ENCODE measurements around the gene OGFR. TPM values are rescaled to one million over a fixed set of nuclear protein-coding genes. Genes with fewer than 3 reads are reported as not detected.

Gene OGFR
- total RNA-seq, 1 experiment from 2014 or later: 73.6 TPM

GRCh38 chr20:62815066-62815991, 10.7 kb downstream of the OGFR start:
- H3K79me2 ChIP-seq (ENCODE audit: insufficient read depth, low read length): peaks cover 4% of the 10 kb centered on the region; the same call in 1 of the 2 replicates
- no peaks in the 10 kb centered on the region for H3K27me3 ChIP-seq (ENCODE audit: insufficient read depth, low read length)
- H3K27ac ChIP-seq (ENCODE audit: low read depth, low read length): peak overlapping the region; percentile 64
- H3K4me1 ChIP-seq (ENCODE audit: control insufficient read depth in 1 of 2, insufficient read depth in 2 of 2, low read length in 2 of 2): peaks cover 46 to 56% of the 10 kb centered on the region in 2 experiments
- ChIA-PET POLR2A (interaction anchor here (0.9 to 1.3 kb wide), 2 partner anchors 11 to 60 kb away, joined by 3 read pairs; partner anchors contain the start of gene OGFR), CTCF (interaction anchor here (1.1 to 1.7 kb wide), 3 partner anchors 7 to 60 kb away, joined by 3 to 5 read pairs (median 3); no protein-coding TSS in a partner anchor), RAD21 (ENCODE audit: low non-redundant PET in 1 of 2, low total read pairs in 2 of 2, uncharacterized antibody in 2 of 2, unreplicated experiment in 2 of 2) (no interaction called here)
- H4K20me1 ChIP-seq (ENCODE audit: insufficient read depth): no peaks in the 10 kb centered on the region
- no TSS peak for BruUV-seq (replicated peaks)
- no peaks in the 10 kb centered on the region for H3K9me3 ChIP-seq (ENCODE audit: control insufficient read depth in 1 of 2, insufficient read depth in 1 of 2, low read depth in 1 of 2, low read length in 2 of 2)
- TF ChIP-seq JUND (IDR thresholded peaks at IDR 0.05) (no peak), ELF1 (IDR thresholded peaks at IDR 0.05; ENCODE audit: borderline replicate concordance, low read depth) (no peak), SIN3A (IDR thresholded peaks at IDR 0.05; ENCODE audit: low read depth) (no peak), SP1 (IDR thresholded peaks at IDR 0.05; ENCODE audit: low read depth) (no peak), TCF7L2 (IDR thresholded peaks at IDR 0.05; ENCODE audit: borderline replicate concordance, extremely low read depth, insufficient read depth, insufficient read length) (no peak), POLR2AphosphoS5 (IDR thresholded peaks at IDR 0.05; ENCODE audit: low read depth, low read length) (peak; percentile 29)
- TF ChIP-seq, protein P1, sequence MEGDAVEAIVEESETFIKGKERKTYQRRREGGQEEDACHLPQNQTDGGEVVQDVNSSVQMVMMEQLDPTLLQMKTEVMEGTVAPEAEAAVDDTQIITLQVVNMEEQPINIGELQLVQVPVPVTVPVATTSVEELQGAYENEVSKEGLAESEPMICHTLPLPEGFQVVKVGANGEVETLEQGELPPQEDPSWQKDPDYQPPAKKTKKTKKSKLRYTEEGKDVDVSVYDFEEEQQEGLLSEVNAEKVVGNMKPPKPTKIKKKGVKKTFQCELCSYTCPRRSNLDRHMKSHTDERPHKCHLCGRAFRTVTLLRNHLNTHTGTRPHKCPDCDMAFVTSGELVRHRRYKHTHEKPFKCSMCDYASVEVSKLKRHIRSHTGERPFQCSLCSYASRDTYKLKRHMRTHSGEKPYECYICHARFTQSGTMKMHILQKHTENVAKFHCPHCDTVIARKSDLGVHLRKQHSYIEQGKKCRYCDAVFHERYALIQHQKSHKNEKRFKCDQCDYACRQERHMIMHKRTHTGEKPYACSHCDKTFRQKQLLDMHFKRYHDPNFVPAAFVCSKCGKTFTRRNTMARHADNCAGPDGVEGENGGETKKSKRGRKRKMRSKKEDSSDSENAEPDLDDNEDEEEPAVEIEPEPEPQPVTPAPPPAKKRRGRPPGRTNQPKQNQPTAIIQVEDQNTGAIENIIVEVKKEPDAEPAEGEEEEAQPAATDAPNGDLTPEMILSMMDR (IDR thresholded peaks at IDR 0.05 in 2 of 3, conservative IDR thresholded peaks at IDR 0.05 in 1 of 3; ENCODE audit: borderline replicate concordance in 1 of 3, insufficient read depth in 1 of 3, low read depth in 2 of 3, low read length in 2 of 3): no peak
- intact Hi-C loops (cut with micrococcal nuclease): no loop called here
- H3K4me2 ChIP-seq (ENCODE audit: low read length): peak overlapping the region; percentile 72
- H3K36me3 ChIP-seq (ENCODE audit: control insufficient read depth in 1 of 2, insufficient read depth in 2 of 2, low read length in 2 of 2): peaks cover 9 to 11% of the 10 kb centered on the region in 2 experiments; a peak in 3 of 4 replicates
- H2AFZ ChIP-seq (ENCODE audit: low read depth, low read length, poor library complexity, severe bottlenecking): no peak overlapping the region
- DNase-seq (ENCODE audit: low read depth, low spot score) (no peak), ATAC-seq (peak; percentile 78)
- H3K4me3 ChIP-seq (replicated peaks in 1 of 2; ENCODE audit: low read depth in 1 of 2, low read length in 2 of 2): peak overlapping the region in 1 of 2 experiments; percentile 33; a peak in 2 of 4 replicates
- H3K9me2 ChIP-seq (ENCODE audit: insufficient read depth): no peaks in the 10 kb centered on the region
- H3K9ac ChIP-seq (ENCODE audit: low read length): peak overlapping the region; percentile 56

Data from HCT116 (cell line).